DMS53 treated with DMSO at 0.1 percent for 48 hours (cell line): ENCODE measurements around the gene LY9.

Experiments used
- DNase-seq: peaks from one replicate; lab custom pipeline; 2025; ENCODE audit not compliant: unreplicated experiment; lab: John Stamatoyannopoulos, UW

The LY9 gene

DNA sequence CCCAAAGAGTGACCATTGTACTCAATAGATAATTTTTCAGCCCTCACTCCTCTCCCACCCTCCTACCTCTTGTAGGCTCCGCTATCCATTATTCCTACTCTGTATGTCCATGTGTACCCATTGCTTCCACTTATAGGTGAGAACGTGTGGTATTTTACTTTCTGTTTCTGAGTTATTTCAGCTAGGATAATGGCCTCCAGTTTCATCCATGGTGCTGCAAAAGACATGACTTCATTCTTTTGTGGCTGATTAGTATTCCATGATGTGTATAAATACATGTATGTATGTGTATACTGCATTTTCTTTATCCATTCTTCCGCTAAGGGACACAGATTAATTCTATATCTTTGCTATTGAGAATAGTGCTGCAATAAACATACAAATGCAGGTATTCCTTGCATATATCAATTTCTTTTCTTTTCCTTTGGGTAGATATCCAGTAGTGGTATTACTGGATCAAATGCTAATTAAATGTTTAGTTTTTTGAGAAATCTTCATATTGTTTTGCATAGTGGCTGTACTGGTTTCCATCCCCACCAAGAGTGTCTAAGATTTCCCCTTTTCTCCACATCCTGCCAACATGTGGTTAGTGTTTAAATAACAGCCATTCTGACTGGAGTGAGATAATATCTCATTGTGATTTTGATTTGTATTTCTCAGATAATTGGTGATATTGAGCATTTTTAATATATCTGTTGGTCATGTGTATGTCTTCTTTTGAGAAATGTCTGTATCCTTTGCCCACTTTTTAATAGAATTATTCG lies 4.9 kb downstream of the LY9 start:
- no peak for DNase-seq

GRCh38 chr1:160801836-160802580 lies 6.0 kb downstream of the LY9 start:
- DNase-seq = no peak

- DNase-seq = no peak
These were observed 10.2 kb downstream of the LY9 start for GRCh38 chr1:160806109-160806665.

DNA sequence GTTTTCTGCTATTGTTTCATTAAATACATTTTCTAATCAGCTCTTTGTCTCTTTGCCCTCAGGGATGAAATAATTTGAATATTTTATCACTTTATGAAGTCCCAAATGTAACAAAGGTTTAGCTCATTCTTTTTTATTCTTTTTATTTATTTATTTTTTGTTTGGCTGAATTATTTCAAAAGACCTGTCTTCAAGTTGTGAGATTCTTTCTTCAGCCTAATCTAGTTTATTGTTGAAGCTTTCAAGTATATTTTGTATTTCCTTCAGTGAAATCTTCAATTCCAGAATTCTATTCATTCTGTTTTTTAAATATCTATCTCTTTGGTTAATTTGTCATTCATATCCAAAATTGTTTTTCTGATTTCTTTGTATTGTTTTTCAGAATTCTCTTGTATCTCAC lies 10.8 kb downstream of the LY9 start:
- no peak for DNase-seq

GRCh38 chr1:160807247-160807646 lies 11.3 kb downstream of the LY9 start:
- DNase-seq = no peak

- DNase-seq = no peak
These were observed 11.8 kb downstream of the LY9 start for GRCh38 chr1:160807738-160808137.

GRCh38 chr1:160808289-160808688 lies 12.3 kb downstream of the LY9 start:
- no peak for DNase-seq

GRCh38 chr1:160810486-160810885 lies 14.5 kb downstream of the LY9 start:
- DNase-seq = no peak

- no peak for DNase-seq
These were observed 15.2 kb downstream of the LY9 start for GRCh38 chr1:160811147-160811546.

DNA sequence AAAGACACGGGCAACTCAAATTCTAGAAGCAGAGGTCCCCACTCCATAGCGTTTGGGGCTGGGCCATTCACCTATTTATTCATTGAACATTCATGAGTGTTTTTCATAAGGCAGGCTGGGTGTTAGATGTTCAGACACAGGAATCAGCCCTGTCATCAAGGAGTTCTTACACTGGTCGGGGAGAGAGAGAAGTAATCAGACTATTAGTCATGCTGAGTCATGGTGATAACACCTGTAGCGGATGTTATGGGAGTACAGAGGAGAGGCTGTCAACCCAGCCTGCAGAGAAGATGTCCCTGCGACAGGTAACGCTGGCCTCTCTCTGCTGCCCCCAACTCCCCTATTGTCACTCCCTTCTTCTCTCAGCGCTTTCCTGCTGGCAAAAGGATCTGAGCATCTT lies 17.2 kb downstream of the LY9 start:
- peak; percentile 91 for DNase-seq

DNA sequence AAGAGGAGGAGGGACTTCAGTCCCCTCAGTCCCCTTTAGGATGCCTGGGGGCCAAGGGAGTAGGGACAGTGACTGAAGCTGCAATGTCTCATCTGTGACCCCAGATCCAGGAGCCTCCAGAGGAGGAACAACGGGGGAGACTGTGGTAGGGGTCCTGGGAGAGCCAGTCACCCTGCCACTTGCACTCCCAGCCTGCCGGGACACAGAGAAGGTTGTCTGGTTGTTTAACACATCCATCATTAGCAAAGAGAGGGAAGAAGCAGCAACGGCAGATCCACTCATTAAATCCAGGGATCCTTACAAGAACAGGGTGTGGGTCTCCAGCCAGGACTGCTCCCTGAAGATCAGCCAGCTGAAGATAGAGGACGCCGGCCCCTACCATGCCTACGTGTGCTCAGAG lies 18.3 kb downstream of the LY9 start:
- no peak for DNase-seq

- DNase-seq = no peak
These were observed 18.9 kb downstream of the LY9 start for GRCh38 chr1:160814856-160815255.

DNA sequence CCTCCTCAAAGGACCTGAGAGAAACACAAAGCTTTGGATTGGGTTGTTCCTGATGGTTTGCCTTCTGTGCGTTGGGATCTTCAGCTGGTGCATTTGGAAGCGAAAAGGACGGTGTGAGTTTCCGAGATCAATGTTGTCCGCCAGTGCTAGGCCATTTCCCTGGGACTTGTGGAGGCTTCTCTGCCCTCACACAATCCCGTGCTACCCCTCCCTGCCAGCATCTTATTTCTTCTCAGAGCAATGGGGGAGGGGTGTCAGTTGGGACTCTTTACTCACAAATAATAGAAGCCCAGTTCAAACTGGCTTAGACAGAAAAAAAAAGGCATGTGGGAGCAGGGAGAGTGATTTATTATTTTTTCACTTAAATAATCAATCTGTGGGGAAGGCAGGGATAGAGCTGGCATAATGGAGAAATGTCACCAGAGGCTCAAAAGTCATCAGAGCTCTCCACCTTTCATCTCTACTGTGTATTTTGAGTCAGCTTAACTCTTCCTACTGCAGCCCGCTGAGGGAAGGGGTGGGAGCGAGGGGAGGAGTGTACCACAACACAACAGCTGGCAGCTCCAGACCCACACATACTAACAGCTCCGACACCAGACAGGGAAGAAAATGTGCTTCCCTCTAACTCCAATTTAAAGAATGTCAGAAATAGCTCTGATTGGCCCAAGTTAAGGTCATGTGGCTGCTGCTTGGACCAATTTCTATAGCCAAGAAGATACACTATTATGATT lies 22.4 kb downstream of the LY9 start:
- DNase-seq = no peak

GRCh38 chr1:160819186-160819585 lies 23.2 kb downstream of the LY9 start:
- no peak for DNase-seq

GRCh38 chr1:160821627-160822026 lies 25.7 kb downstream of the LY9 start:
- DNase-seq = no peak

GRCh38 chr1:160823296-160823695 lies 27.3 kb downstream of the LY9 start:
- DNase-seq = no peak

DNA sequence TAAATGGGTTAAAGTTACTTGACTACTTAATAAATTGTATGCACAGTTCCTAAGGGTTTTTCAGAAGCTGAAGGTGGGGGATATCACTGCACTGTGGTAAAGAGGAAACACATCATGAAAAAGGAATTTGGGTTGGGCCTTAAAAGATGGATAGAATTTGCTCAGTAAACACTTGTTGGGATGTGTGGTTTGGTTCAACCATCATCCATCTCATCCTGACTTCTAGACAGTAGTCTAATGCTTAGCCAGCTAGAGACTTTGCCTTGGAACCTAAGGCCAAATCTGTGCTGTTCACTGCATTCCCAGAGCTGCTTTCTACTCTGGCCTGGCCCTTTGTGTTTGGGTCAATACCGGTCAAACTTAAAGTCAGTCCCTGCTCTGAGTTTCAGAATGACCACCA lies 30.6 kb downstream of the LY9 start:
- no peak for DNase-seq

DNA sequence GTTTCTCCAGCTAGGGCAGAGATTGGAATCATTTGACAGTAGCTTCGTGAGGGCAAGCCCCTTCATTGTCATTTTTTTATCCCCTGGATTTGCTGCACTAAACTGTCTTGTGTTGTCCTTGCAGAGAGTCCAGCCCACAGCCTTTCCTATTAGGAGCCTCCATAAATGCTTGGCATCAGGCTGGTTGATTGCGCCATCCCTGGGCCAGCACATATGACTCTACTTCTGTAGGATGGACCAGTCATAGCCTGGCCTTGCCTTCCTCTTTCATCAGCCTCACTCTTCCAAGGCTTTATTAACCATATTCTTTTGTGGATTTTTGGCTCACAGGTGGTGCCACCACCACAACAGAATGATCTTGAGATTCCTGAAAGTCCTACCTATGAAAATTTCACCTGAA lies 31.4 kb downstream of the LY9 start:
- DNase-seq = no peak

- peak; percentile 48 for DNase-seq
These were observed 33.8 kb downstream of the LY9 start for GRCh38 chr1:160829766-160830165.

- peak; percentile 70 for DNase-seq
These were observed 34.6 kb downstream of the LY9 start for GRCh38 chr1:160830321-160831153.
